Neural cell (in vitro differentiated cells): ENCODE measurements around the gene B3GNT5. TPM values are rescaled to one million over a fixed set of nuclear protein-coding genes. Genes with fewer than 3 reads are reported as not detected.

Experiments
- H2AFZ ChIP-seq: fragments of 200-600, 300-800 bp; sonication (generic), shearing (Covaris generic); 2 replicates; pipeline ENCODE4 v1.6.0; 2014; ENCODE audit warnings: low read depth, mild to moderate bottlenecking, antibody characterized with exemption, low read length, moderate library complexity
- H3F3A ChIP-seq: fragments of 200-600 bp; shearing (Covaris generic); 2 replicates; pipeline ENCODE4 v1.6.1; 2016; ENCODE audit warnings: mild to moderate bottlenecking, moderate library complexity, mixed read lengths, antibody characterized with exemption, low read length; ENCODE audit not compliant: insufficient read depth, poor library complexity, severe bottlenecking
- H3K27ac ChIP-seq: fragments of 200-600, 300-800 bp; sonication (generic), shearing (Covaris generic); 2 replicates; pipeline ENCODE4 v1.5.1; 2014; ENCODE audit warnings: mild to moderate bottlenecking, low read length, moderate library complexity
- H3K27me3 ChIP-seq: fragments of 300-800, 200-600 bp; sonication (generic), shearing (Covaris generic); 2 replicates; pipeline ENCODE4 v1.6.0; 2014; ENCODE audit warnings: mild to moderate bottlenecking, low read depth, low read length, moderate library complexity; ENCODE audit not compliant: insufficient read depth
- H3K36me3 ChIP-seq: fragments of 300-800, 200-600 bp; sonication (generic), shearing (Covaris generic); 2 replicates; pipeline ENCODE4 v1.5.1; 2014; ENCODE audit warnings: mild to moderate bottlenecking, antibody characterized with exemption, low read length, moderate library complexity; ENCODE audit not compliant: insufficient read depth
- H3K4me2 ChIP-seq: fragments of 300-800, 200-600 bp; sonication (generic), shearing (Covaris generic); 2 replicates; pipeline ENCODE4 v1.6.0; 2014; ENCODE audit warnings: mild to moderate bottlenecking, low read length
- H3K4me3 ChIP-seq: fragments of 300-800, 200-600 bp; sonication (generic), shearing (Covaris generic); 2 replicates; pipeline ENCODE4 v1.5.1; 2014; ENCODE audit warnings: mild to moderate bottlenecking, low read length, moderate library complexity
- H3K79me2 ChIP-seq: fragments of 200-600 bp; shearing (Covaris generic); replicated peaks from 2 replicates; pipeline ENCODE4 v1.6.0; 2014; ENCODE audit warnings: mild to moderate bottlenecking, low read length, moderate library complexity; ENCODE audit not compliant: insufficient read depth
- H3K9ac ChIP-seq: fragments of 300-800, 200-600 bp; sonication (generic), shearing (Covaris generic); 2 replicates; pipeline ENCODE4 v1.6.1; 2016; ENCODE audit warnings: mild to moderate bottlenecking, low read length, mixed read lengths
- H3K9me2 ChIP-seq: fragments of 200-600 bp; shearing (Covaris generic); 2 replicates; pipeline ENCODE4 v1.6.1; 2016; ENCODE audit warnings: mild to moderate bottlenecking, low read length, mixed read lengths; ENCODE audit not compliant: insufficient read depth
- H3K9me3 ChIP-seq: fragments of 200-600, 300-800 bp; sonication (generic), shearing (Covaris generic); 2 replicates; pipeline ENCODE4 v1.6.1; 2016; ENCODE audit warnings: mild to moderate bottlenecking, mixed run types, low read length, moderate library complexity, mixed read lengths
- H4K20me1 ChIP-seq: fragments of 200-600 bp; shearing (Covaris generic); 2 replicates; pipeline ENCODE4 v1.6.1; 2016; ENCODE audit warnings: mild to moderate bottlenecking, mixed run types; ENCODE audit not compliant: insufficient read depth
- CTCF ChIP-seq: fragments of 450-650 bp; IDR thresholded peaks from 2 replicates; pipeline ENCODE4 v1.5.1; 2014; ENCODE audit warnings: antibody characterized with exemption, mild to moderate bottlenecking, moderate library complexity; ENCODE audit not compliant: poor library complexity, severe bottlenecking
- EP300 ChIP-seq: fragments of 450-650 bp; conservative IDR thresholded peaks from 2 replicates; pipeline ENCODE4 v1.6.1; 2014; ENCODE audit warnings: antibody characterized with exemption, mild to moderate bottlenecking, moderate library complexity; ENCODE audit not compliant: poor library complexity, severe bottlenecking
- EZH2 ChIP-seq: fragments of 200-600, 300-800 bp; shearing (Covaris generic), sonication (generic); IDR thresholded peaks from 2 replicates; pipeline ENCODE4 v1.6.1; 2014; ENCODE audit warnings: antibody characterized with exemption, low read length, borderline replicate concordance, mild to moderate bottlenecking; ENCODE audit not compliant: insufficient read depth, poor library complexity, severe bottlenecking
- MXI1 ChIP-seq: fragments of 450-650 bp; conservative IDR thresholded peaks from 2 replicates; pipeline ENCODE4 v1.6.1; 2014; ENCODE audit warnings: antibody characterized with exemption, mild to moderate bottlenecking; ENCODE audit not compliant: poor library complexity, severe bottlenecking
- POLR2AphosphoS5 ChIP-seq: IDR thresholded peaks from 2 replicates; pipeline ENCODE4 v1.6.1; 2012
- RAD21 ChIP-seq: fragments of 450-650 bp; conservative IDR thresholded peaks from 2 replicates; pipeline ENCODE4 v1.6.1; 2014; ENCODE audit warnings: antibody characterized with exemption, mild to moderate bottlenecking, moderate library complexity
- REST ChIP-seq: IDR thresholded peaks from 2 replicates; pipeline ENCODE4 v1.6.1; 2012; ENCODE audit warnings: borderline replicate concordance
- SMC3 ChIP-seq: fragments of 450-650 bp; conservative IDR thresholded peaks from 2 replicates; pipeline ENCODE4 v1.6.1; 2014; ENCODE audit warnings: antibody characterized with exemption, mild to moderate bottlenecking, moderate library complexity; ENCODE audit not compliant: poor library complexity
- TAF1 ChIP-seq: IDR thresholded peaks from 2 replicates; pipeline ENCODE4 v1.6.1; 2012; ENCODE audit warnings: low read depth
- polyA plus RNA-seq: library from polyadenylated mRNA; depleted of rRNA; stranded (reverse); fragments of >200 nt; gene quantifications from 2 replicates; pipeline ENCODE4 v1.2.3, GENCODE V29; 2014

The B3GNT5 gene
- polyA plus RNA-seq, 1 donor from 2014 or later = 6.1 TPM

DNA sequence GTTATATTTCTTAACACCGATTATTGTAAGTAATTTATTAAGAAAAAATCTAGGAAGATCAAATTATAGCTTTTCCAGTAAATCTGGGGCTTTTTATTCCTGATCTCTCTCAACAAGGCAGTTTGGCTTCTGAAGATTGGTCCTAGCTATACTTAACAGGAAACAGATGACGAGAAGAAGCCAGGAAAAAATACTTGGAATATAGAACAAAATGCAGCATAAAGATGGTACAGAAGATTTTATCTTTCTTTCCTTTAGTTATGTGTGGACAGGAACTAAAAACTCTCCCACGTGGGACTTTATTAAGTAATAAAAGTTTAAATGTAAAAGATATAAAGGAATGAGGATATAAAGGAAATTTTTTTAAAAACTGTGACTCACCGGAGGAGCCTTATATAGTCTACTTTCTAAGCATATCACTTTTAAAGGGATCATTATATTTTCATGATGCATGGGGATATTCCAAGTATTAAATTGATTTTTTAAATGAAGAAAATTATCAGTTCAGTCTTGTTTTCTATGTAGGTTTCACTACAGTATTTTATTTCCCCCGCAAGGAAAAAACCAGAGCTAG is 8.2 kb downstream of the B3GNT5 start:
- Histone ChIP-seq H3K9me2 (no peaks in the 10 kb centered on the region), H3K79me2 (peaks cover 21% of the 10 kb centered on the region), H3K4me3 (no peak overlapping the region), H3K9ac (no peak overlapping the region), H4K20me1 (no peaks in the 10 kb centered on the region), H2AFZ (no peak overlapping the region), H3K9me3 (no peaks in the 10 kb centered on the region), H3K27me3 (no peaks in the 10 kb centered on the region), H3K36me3 (no peaks in the 10 kb centered on the region), H3F3A (no peaks in the 10 kb centered on the region), H3K27ac (no peak overlapping the region), H3K4me2 (no peak overlapping the region)
- TF ChIP-seq CTCF (no peak), EP300 (no peak), RAD21 (no peak), TAF1 (no peak), REST (no peak), SMC3 (no peak), MXI1 (no peak), POLR2AphosphoS5 (no peak), EZH2 (no peak)

DNA sequence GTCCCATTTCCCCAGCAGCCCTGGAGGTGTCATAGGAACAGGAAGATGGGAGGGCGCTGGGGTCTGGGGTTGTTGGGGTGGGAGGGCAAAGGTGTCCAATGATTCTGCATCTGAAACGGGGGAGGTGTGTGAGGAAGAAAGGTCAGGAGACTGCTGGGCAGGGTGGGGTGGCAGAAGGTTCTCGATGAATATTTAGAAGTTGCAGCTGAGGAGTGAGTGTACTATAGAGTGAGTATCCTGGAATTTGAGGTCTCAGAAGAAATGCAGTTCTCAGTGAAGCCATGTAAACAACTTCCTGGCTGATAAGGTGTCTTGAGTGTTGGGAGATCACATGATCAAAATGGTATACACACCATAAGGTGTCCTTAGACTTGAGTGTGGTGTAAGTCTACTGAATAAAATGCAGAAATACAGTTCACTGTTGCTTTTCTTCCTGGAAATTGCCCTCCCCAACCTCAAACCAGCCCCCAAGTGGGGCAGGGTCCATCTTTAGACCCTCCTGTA is 9.9 kb downstream of the B3GNT5 start:
- H3K27me3 ChIP-seq = no peaks in the 10 kb centered on the region
- no peak overlapping the region for H3K4me2 ChIP-seq
- H3F3A ChIP-seq = no peaks in the 10 kb centered on the region
- H3K36me3 ChIP-seq = no peaks in the 10 kb centered on the region
- H3K9ac ChIP-seq = no peak overlapping the region
- no peak overlapping the region for H3K4me3 ChIP-seq
- H3K27ac ChIP-seq = no peak overlapping the region
- H3K9me3 ChIP-seq = no peaks in the 10 kb centered on the region
- H2AFZ ChIP-seq = no peak overlapping the region
- H3K79me2 ChIP-seq = peaks cover 16% of the 10 kb centered on the region
- no peak for TF ChIP-seq REST
- no peak for TF ChIP-seq EP300
- TF ChIP-seq MXI1 = no peak
- no peak for TF ChIP-seq EZH2
- TF ChIP-seq POLR2AphosphoS5 = no peak
- TF ChIP-seq CTCF = no peak
- TF ChIP-seq SMC3 = no peak
- no peak for TF ChIP-seq TAF1
- no peak for TF ChIP-seq RAD21
- no peaks in the 10 kb centered on the region for H3K9me2 ChIP-seq
- no peaks in the 10 kb centered on the region for H4K20me1 ChIP-seq
